Hypothalamus (tissue), 51 donors: ENCODE results near the gene RCE1.
A peak's percentile ranks its signal among the peaks of the same experiment; 100 is the strongest.

Source experiments
- DNase-seq, 51 donors: peaks; one replicate each; lab custom pipeline; 2025; lab: John Stamatoyannopoulos, UW

The RCE1 gene

GRCh38 chr11:66844496-66845142 lies 1.4 kb downstream of the RCE1 start:
- DNase-seq, result no peak

DNA sequence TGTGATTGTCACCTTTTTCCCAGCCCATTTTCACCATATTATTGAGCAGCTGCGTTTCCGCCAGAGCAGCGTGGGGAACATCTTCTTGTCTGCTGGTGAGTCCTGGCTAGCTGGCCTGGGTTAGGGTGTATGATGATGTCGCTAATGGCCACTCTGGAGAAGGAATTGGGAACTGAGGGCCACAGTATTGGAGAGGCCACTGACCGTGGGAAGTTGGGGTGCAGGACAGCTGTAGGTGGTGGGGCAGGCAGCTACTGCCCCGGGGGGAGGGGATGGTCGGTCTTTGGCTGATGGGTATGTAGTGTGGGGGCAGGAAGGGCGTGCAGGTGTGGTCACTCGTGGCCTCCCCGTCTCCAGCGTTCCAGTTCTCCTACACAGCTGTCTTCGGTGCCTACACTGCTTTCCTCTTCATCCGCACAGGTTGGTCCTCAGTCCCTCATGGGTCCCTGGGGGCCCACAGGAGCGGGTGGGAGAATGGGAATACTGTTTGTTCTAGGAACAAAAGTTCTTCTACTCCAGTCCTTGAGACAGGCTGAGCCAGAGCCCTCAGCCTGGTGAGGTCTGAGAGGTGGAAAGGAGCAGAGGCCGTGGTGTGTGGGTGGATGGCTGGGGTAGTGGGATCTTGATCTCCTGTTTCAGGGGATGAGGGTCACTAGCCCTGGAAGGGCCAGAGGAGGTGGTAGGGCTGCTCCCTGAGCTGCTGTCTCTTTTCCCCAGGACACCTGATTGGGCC lies 2.1 kb downstream of the RCE1 start:
- DNase-seq, result no peak

DNA sequence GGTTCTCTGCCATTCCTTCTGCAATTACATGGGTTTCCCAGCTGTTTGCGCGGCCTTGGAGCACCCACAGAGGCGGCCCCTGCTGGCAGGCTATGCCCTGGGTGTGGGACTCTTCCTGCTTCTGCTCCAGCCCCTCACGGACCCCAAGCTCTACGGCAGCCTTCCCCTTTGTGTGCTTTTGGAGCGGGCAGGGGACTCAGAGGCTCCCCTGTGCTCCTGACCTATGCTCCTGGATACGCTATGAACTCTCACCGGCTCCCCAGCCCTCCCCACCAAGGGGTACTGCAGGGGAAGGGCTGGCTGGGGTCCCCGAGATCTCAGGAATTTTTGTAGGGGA lies 2.6 kb downstream of the RCE1 start:
- DNase-seq, result no peak

DNA sequence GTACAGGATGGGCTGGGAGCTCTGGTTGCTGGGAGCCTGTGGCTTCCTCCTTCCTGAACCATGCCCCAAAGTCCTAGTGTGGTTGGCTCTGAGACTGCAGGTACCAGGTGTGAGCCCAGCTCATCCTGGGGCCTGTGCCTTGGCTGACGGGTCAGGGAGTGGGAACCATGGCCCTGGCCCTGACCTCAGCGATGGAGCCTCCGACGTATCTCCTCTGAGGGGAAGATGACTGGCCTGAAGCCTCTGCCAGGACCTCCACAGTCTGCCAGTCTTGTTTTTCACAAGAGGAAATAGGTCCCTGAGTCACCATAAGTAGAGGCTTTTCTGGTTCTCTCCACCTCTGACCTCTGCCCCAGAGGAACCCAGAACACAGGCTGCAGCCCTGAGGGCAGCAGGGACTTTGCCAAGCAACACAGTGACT lies 3.4 kb downstream of the RCE1 start:
- no peak for DNase-seq

DNA sequence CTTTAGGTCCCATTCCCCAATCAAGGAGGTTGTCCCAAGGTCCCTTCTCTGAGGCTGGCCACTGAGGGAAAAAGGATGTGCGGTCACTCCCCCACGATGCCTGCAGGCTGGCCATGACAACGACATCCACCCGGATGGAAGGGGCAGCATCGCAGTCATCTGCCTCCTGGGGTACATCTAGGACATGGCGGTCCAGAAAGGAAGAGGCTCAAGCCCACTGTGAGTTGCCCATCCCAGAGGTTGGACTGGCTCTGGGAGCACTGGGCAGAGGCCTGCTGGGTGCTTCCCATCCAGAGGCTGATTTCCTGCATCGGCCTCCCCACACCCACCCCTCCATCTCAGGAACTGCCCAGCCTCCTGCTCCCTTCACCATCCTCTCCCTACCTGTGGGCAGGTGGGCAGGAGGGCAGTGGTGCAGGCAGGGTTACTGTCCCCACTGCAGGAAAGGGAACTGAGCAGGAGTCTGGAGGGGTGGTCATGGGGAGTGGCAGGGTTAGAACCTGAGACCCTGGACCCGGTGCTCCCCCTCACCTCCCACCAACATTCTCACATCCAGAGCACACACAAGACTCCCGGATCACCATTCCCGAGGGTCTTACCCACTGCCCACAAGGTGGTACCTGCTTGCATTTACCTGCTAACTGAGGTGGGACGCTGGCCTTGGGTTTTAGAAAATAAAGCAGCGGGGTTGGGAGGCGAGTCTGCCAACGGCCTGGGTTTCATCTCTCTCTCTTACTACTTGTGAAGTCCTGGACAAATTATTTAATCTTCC lies 4.4 kb downstream of the RCE1 start:
- no peak for DNase-seq

DNA sequence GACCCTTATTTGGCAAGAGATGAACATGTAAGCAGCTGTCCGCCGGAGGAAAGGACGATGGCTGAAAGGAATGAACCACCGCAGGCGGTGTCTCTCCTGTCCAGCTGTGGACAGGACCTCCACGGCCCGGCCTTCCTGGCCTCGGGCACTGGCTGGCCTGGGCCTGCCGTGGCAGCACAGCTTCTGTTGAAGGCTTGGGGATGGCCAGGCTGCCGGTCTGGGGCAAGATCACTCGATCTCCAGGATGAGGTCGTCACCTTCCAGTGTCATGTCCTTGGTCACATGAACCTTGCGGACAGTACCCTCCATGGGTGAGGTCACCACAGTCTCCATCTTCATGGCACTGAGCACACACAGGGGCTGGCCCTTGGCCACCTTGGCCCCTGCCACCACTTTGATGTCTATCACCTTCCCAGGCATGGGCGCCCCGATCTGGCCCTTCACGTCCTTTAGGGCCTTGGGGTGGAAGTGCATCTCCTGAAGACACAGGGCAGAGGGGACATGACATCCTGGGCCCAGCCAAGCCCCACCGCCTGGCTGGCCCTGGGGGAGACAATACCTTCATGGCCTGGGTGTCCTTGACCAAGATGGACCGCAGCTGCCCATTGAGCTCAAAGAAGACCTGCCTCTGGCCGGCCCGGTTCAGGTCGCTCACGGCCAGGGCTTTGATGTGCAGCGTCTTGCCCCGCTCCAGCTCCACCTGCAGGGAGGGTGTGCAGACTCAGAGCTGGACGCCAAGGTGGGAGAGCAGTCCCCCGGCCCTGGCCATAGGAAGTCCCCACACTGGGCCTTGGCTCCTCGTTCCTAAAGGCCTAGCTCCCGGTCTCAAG lies 5.6 kb downstream of the RCE1 start:
- DNase-seq, result no peak

DNA sequence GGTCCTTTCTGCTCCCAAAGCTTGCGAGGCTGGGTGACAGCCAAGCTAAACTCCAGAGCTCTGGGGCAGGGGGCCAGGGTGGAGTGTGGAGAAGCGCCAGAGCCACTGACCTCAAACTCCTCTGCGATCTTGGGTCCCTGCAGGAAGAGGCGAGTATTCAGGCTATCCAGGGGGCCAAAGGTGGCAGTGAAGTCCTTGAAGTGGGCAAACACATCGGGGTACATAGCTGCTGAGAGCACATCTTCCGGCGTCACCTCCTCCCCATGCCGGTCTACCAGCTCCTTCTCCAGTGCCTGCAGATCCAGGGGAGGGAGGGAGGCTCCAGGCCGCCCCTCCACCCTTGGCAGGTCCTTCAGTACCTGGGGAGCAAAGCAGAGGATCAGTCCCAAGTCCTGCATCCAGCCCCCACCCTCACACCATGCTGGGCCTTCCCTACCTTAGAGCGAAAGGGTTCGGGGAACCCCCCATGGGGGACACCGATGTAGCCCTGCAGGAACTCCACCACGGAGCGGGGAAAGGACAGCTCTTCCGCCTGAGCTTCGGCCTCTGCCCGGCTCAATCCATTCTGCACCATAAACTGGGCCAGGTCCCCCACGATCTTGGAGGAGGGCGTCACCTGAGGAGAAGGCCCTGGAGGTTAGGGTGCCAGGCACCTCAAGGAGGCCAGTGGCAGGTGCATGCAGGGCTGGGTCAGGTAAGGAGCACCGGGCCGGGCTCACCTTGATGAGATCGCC lies 6.4 kb downstream of the RCE1 start:
- DNase-seq, result no peak

DNA sequence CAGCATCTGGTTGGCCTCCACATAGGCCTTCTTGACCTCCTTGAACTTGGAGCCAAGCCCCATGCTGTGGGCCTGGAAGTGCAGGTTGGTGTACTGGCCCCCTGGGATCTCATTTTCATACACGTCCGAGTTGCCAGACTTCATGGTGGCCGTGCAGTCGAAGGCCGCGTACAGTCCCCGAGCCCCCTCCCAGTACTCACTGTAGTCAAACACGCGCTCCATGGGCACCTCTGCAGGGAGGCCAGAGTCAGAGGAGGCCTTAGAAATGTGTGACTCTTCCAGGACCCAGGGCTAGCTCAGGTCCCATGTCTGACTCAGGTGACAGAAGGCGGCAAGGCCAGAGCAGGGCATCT lies 7.0 kb downstream of the RCE1 start:
- no peak for DNase-seq

DNA sequence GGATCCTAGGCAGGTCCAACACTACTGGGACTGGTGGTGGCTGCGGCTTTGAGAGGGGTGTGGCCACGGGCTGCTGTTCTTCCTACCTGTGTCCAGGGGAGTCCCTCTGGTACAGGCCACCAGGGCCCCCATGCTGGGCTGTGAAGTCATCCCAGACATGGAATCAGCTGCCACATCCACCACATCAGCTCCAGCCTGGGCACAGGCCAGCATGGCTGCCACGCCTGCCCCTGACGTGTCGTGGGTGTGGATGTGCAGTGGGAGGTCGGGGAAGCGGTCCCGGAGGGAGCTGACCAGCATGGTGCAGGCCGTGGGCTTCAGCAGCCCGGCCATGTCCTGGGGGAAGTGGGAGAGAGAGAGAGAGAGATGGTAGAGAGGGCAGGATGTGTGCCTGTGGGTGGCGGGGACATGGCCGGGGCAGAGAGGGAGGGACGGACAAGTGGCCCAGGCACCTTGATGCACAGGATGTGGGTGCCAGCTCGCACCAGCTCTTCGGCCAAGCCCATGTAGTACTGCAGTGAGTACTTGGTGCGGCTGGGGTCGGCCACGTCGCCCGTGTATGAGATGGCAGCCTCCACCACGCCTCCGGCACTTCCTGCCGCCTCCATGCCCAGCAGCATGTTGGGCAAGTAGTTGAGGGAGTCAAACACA lies 7.5 kb downstream of the RCE1 start:
- no peak for DNase-seq

- DNase-seq, result no peak
Measured at GRCh38 chr11:66851239-66851596, 8.0 kb downstream of the RCE1 start.

DNA sequence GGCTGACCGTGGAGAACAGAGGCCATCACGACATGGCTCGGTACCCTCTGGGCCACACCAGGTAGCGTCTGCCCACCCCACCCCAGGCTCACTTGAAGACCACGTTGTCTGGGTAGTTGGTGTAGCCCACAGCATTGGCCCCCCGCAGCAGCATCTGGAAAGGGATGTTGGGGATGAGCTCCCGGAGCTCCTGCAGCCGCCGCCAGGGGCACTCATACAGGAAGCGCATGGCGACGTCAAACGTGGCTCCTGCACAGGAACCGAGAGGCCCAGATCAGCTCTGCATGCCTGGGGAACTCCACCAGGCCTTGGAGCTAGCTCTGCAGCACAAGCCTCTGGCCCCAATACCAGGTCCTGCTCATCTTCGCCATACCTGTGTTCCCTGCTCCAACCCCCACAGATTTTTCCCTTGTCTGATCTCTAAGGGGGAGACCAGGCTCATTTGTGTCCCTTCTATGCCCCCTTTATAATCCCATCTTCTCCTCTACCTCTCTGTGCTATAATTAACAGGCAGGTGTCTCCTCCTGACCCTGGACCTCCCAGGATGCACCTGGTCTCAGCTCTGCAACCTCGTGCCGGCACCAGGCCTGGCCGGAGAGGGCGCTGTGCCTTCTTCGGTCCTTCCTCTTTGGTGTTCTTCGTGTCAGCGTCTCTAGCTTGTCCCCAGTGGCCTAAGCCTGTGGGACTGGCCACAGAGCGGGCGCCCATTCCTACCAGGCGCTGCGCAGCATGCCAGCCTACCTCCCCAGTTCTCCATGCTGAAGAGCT lies 8.6 kb downstream of the RCE1 start:
- no peak for DNase-seq

DNA sequence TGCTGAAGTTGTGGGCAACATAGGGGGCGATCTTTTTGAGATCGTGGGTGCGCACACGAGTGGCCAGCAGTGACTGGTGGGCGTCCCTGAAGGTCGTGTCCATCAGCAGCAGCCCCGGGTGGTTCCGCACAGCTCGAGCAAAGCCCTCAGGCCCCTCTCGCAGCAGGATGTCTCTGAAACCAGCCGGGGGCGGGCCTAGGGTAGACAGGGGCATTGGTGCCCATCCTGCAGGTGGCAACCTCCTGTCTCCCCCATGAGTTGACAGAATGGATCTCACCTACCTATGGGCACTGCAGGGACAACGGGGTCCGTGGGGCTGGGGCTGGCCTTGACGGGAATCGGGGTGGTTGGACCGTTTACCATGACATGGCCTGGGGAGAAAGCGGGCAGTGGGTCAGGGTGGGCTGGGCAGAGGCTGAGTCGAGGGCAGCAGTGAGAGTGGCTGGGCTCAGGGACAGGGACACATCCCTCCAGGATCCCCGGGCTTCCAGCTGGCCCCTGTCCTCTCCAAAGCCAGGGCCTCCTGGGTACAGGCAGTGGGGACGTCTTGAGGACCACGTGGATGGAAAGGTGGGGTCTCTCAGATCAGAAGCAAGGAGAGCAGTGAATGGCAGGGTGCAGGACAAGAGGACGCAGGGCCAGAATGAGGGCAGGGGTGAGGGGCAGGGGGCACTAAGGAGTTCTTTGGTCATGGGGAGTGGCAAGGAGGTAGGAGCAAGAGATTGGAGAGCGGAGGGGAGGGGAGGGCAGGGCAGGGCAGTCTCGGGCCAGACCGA lies 9.4 kb downstream of the RCE1 start:
- DNase-seq, result no peak

DNA sequence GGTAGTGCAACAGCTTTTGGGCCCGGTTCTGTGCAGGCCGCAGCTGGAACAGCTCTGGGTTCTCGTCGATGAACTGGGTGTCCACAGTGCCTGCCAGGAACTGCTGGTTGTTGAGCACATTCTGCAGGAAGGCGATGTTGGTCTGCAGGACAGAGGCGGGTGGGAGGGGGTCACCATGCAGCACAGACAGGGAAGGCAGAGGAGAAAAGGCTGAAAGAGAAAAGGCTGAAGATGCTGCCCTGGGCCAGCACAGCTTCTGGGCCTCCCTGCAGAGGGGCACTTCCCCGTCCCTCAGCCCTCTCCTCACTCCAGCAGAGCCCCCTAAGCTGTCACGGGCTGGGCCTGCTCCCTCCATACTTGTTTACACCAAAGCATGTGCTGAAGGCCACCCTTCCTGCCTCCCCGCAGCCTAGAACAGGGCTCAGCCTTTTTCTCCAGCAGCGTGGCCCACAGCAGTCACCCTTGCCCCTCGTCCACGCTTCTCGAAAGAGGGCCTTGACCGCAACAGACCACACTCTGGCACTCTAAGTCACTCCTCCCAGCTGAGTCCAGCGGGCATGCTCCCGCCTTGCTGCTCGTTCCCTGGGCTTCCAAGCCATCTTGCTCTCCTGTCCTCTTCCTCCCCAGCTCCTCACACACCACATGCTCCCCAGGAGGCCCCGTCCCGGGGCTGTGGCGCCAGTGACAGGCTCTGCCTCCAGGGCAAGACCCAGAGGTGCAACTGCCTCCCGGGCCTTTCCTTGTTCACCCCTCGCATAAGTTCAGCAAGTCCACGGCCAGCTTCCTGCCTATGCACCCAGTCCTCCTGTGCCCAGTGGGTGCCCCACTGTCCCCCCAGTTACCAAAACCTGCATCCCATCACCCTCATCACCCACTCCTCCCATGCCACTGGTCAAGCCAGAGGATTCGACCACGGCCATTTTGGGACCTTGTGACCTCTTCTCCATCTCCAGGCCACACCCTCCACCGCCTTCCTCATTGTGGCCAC lies 10.3 kb downstream of the RCE1 start:
- DNase-seq, result no peak

DNA sequence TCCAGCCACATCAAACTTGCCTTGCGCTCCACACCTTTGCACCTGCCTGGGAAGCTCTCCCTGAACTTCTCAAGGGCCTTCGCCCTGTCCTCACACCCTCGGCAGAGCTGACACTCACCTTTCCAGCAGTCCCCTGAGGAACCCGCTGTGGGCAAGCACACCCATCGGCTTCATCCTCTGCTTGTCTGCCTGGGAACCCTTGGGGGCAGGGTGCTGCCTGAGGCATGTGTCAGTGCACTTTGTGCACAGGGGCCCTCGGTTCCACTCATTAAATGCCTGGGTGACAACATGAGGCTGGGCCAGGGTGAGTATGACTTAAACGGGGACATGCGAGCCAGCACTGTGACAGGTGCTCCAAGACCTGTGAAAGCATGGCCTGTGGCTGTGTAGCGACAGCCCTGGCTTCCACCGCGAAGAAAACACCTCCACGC lies 11.0 kb downstream of the RCE1 start:
- DNase-seq, result no peak

- DNase-seq, result no peak
Measured at GRCh38 chr11:66854729-66855211, 11.5 kb downstream of the RCE1 start.

- DNase-seq, result peak in 49 of 51 donors; percentile 54 to 95 (median 87)
Measured at GRCh38 chr11:66855574-66856495, 12.6 kb downstream of the RCE1 start.
